Neural progenitor cell (in vitro differentiated cells): ENCODE measurements around the gene COPS8. TPM values are rescaled to one million over a fixed set of nuclear protein-coding genes. Genes with fewer than 3 reads are reported as not detected.

Experiments used
- DNase-seq: peaks from one replicate; pipeline ENCODE4 v3.0.0-alpha.2; 2016; ENCODE audit warnings: low spot score
- H2AFZ ChIP-seq: fragments of 200-600 bp; sonication (generic); replicated peaks from 2 replicates; pipeline ENCODE4 v1.6.1; 2016; ENCODE audit warnings: antibody characterized with exemption
- H3F3A ChIP-seq: fragments of 200-600 bp; sonication (generic); 2 replicates; pipeline ENCODE4 v1.6.1; 2016; ENCODE audit warnings: antibody characterized with exemption, low read depth
- H3K27ac ChIP-seq: fragments of 200-600 bp; sonication (generic); 2 replicates; pipeline ENCODE4 v1.5.1; 2016; ENCODE audit warnings: mild to moderate bottlenecking
- H3K27me3 ChIP-seq: fragments of 200-600 bp; sonication (generic); 2 replicates; pipeline ENCODE4 v1.6.1; 2016; ENCODE audit warnings: mild to moderate bottlenecking, moderate library complexity
- H3K36me3 ChIP-seq: fragments of 200-600 bp; sonication (generic); 2 replicates; pipeline ENCODE4 v1.5.1; 2016
- H3K4me1 ChIP-seq: fragments of 200-600 bp; sonication (generic); 2 replicates; pipeline ENCODE4 v1.6.1; 2016; ENCODE audit warnings: mixed run types
- H3K4me2 ChIP-seq: fragments of 200-600 bp; sonication (generic); 2 replicates; pipeline ENCODE4 v1.6.1; 2016
- H3K4me3 ChIP-seq: fragments of 200-600 bp; sonication (generic); 2 replicates; pipeline ENCODE4 v1.5.1; 2016
- H3K79me2 ChIP-seq: fragments of 200-600 bp; sonication (generic); 2 replicates; pipeline ENCODE4 v1.6.1; 2016; ENCODE audit warnings: low read depth
- H3K9ac ChIP-seq: fragments of 200-600 bp; sonication (generic); 2 replicates; pipeline ENCODE4 v1.6.1; 2016
- H3K9me3 ChIP-seq: fragments of 200-600 bp; sonication (generic); 2 replicates; pipeline ENCODE4 v1.5.1; 2016; ENCODE audit warnings: low read depth
- H4K20me1 ChIP-seq: fragments of 200-600 bp; sonication (generic); 2 replicates; pipeline ENCODE4 v1.6.1; 2016; ENCODE audit warnings: low read depth
- H3K27ac Mint-ChIP-seq: 3 replicates; pipeline ENCODE4 v1.8.0; 2021; ENCODE audit warnings: mixed read lengths
- H3K27me3 Mint-ChIP-seq: 2 replicates; pipeline ENCODE4 v1.8.0; 2022; ENCODE audit warnings: low read depth, mild to moderate bottlenecking, inconsistent platforms, moderate library complexity, mixed read lengths; ENCODE audit not compliant: insufficient read depth
- H3K36me3 Mint-ChIP-seq: 3 replicates; pipeline ENCODE4 v1.8.0; 2021; ENCODE audit warnings: mixed read lengths
- H3K4me1 Mint-ChIP-seq: 3 replicates; pipeline ENCODE4 v1.8.0; 2021; ENCODE audit warnings: mixed read lengths
- H3K4me3 Mint-ChIP-seq: 3 replicates; pipeline ENCODE4 v1.8.0; 2021; ENCODE audit warnings: mild to moderate bottlenecking, moderate library complexity, mixed read lengths
- H3K9me3 Mint-ChIP-seq: 3 replicates; pipeline ENCODE4 v1.8.0; 2020; ENCODE audit warnings: mixed read lengths
- CTCF ChIP-seq: fragments of 200-600 bp; sonication (generic); IDR thresholded peaks from 2 replicates; pipeline ENCODE4 v1.5.1; 2017; ENCODE audit warnings: antibody characterized with exemption, mild to moderate bottlenecking
- EZH2 ChIP-seq: fragments of 200-600 bp; sonication (generic); IDR thresholded peaks from 2 replicates; pipeline ENCODE4 v1.6.1; 2017; ENCODE audit warnings: antibody characterized with exemption, mild to moderate bottlenecking, moderate library complexity
- EZH2phosphoT487 ChIP-seq: fragments of 200-600 bp; sonication (generic); IDR thresholded peaks from 2 replicates; pipeline ENCODE4 v1.6.1; 2017; ENCODE audit warnings: antibody characterized with exemption
- total RNA-seq: library from RNA; depleted of rRNA; stranded (reverse); fragments of >200 nt; gene quantifications from 2 replicates; pipeline ENCODE4 v1.2.3, GENCODE V29; 2015; ENCODE audit warnings: low replicate concordance

Gene COPS8
- total RNA-seq, 1 donor from 2014 or later, result 267 TPM

DNA sequence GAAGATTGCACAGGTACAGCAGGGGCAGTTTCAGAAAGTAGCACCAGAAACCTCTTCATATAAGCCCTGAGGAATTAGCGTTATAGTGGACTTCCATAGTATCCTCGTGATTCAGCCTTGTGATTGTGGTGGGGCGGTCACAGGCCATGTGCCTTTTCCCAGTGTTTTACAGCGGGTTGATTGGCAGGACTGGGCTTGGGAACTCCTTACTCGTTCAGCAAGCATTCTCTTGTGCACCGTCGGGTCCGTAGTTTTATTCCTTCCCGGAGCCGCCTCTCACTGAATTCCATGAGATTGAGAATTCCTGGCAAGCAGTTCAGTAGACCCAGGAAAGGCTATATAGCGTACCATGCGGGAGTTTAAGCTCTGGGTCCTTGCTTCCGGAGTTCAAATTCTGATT, 5.2 kb downstream of the COPS8 start:
- TF ChIP-seq EZH2, result no peak
- TF ChIP-seq CTCF, result no peak
- no peak for TF ChIP-seq EZH2phosphoT487
- no peak overlapping the region for H3K27ac Mint-ChIP-seq

GRCh38 chr2:237091779-237092436, 6.2 kb downstream of the COPS8 start:
- peaks cover 8% of the 10 kb centered on the region for H4K20me1 ChIP-seq

More for the DNA sequence above, 5.2 kb downstream of the COPS8 start:
- DNase-seq, result no peak
- no peaks in the 10 kb centered on the region for H3K27me3 ChIP-seq
- H3K9me3 ChIP-seq, result no peaks in the 10 kb centered on the region
- H3K4me3 ChIP-seq, result no peak overlapping the region
- peaks cover 61% of the 10 kb centered on the region for H3K79me2 ChIP-seq
- no peak overlapping the region for H2AFZ ChIP-seq
- H3K4me1 ChIP-seq, result peaks cover 10% of the 10 kb centered on the region
- no peaks in the 10 kb centered on the region for H3K36me3 ChIP-seq
- Mint-ChIP-seq H3K9me3 (no peaks in the 10 kb centered on the region), H3K4me3 (no peak overlapping the region), H3K27me3 (no peaks in the 10 kb centered on the region), H3K4me1 (peaks cover 6% of the 10 kb centered on the region), H3K36me3 (peaks cover 4% of the 10 kb centered on the region)
- H3K9ac ChIP-seq, result no peak overlapping the region
- peaks cover 8% of the 10 kb centered on the region for H3F3A ChIP-seq
- no peak overlapping the region for H3K4me2 ChIP-seq
- H4K20me1 ChIP-seq, result peaks cover 9% of the 10 kb centered on the region
- H3K27ac ChIP-seq, result no peak overlapping the region

DNA sequence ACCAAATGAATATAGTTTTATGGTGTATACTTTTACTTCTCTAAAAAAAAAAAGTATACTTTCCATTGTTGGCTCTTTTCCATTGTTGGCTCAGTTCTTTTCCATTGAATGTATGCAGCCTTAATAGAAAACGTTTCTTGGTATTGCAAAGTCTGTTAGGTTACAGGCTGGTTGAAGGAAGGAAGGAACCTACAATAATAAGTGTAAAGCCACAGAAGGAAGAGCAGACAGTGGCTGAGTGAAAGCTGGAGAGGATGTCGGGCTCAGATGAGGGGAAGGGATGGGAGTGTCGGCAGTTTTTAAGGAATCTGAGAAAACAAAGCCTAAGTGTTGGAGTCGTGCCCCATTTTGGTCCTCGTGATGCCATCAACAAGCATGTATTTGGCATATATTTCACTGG, 6.8 kb downstream of the COPS8 start:
- H3K4me1 Mint-ChIP-seq, result no peaks in the 10 kb centered on the region
- no peak overlapping the region for H3K9ac ChIP-seq
- H3K4me3 ChIP-seq, result no peak overlapping the region
- H3K27me3 Mint-ChIP-seq, result no peaks in the 10 kb centered on the region
- H3K9me3 ChIP-seq, result no peaks in the 10 kb centered on the region
- H4K20me1 ChIP-seq, result peaks cover 6% of the 10 kb centered on the region
- H3K27ac ChIP-seq, result no peak overlapping the region
- H3K4me2 ChIP-seq, result no peak overlapping the region
- no peaks in the 10 kb centered on the region for H3K27me3 ChIP-seq
- no peak overlapping the region for H2AFZ ChIP-seq
- H3K27ac Mint-ChIP-seq, result no peak overlapping the region
- no peaks in the 10 kb centered on the region for H3K36me3 ChIP-seq
- H3F3A ChIP-seq, result peaks cover 8% of the 10 kb centered on the region
- no peak for DNase-seq
- H3K36me3 Mint-ChIP-seq, result peaks cover 13% of the 10 kb centered on the region
- no peaks in the 10 kb centered on the region for H3K4me1 ChIP-seq
- H3K79me2 ChIP-seq, result peaks cover 45% of the 10 kb centered on the region
- H3K9me3 Mint-ChIP-seq, result no peaks in the 10 kb centered on the region
- H3K4me3 Mint-ChIP-seq, result no peak overlapping the region
- TF ChIP-seq EZH2phosphoT487, result no peak
- no peak for TF ChIP-seq EZH2
- no peak for TF ChIP-seq CTCF

More at GRCh38 chr2:237091779-237092436, 6.2 kb downstream of the COPS8 start:
- no peak overlapping the region for H3K27ac Mint-ChIP-seq
- H3K36me3 ChIP-seq, result no peaks in the 10 kb centered on the region
- no peak overlapping the region for H3K27ac ChIP-seq
- H3K4me2 ChIP-seq, result no peak overlapping the region
- H3K9ac ChIP-seq, result no peak overlapping the region
- H2AFZ ChIP-seq, result no peak overlapping the region
- peaks cover 11% of the 10 kb centered on the region for H3K36me3 Mint-ChIP-seq
- H3K9me3 Mint-ChIP-seq, result no peaks in the 10 kb centered on the region
- H3K4me1 Mint-ChIP-seq, result peaks cover 3% of the 10 kb centered on the region
- DNase-seq, result no peak
- no peak overlapping the region for H3K4me3 ChIP-seq
- H3K79me2 ChIP-seq, result peaks cover 51% of the 10 kb centered on the region
- peaks cover 8% of the 10 kb centered on the region for H3F3A ChIP-seq
- TF ChIP-seq EZH2phosphoT487 (no peak), EZH2 (no peak), CTCF (no peak)
- no peaks in the 10 kb centered on the region for H3K27me3 Mint-ChIP-seq
- no peaks in the 10 kb centered on the region for H3K9me3 ChIP-seq
- no peaks in the 10 kb centered on the region for H3K27me3 ChIP-seq
- no peak overlapping the region for H3K4me3 Mint-ChIP-seq
- peaks cover 5% of the 10 kb centered on the region for H3K4me1 ChIP-seq
